ENCODE measurements around the gene GATC. TPM values are rescaled to one million over a fixed set of nuclear protein-coding genes. Genes with fewer than 3 reads are reported as not detected.

GATC gene
- total and polyA plus RNA-seq, 2 experiments from 2014 or later, result 18.5 to 20.1 TPM

GRCh38 chr12:120481022-120481767 is 35.0 kb downstream of the GATC start (continued):
- TF ChIP-seq REST (IDR thresholded peaks at IDR 0.05; ENCODE audit: unreplicated experiment), result no peak
- no peak for TF ChIP-seq ZNF462 (CRISPR knock-in tag; IDR thresholded peaks at IDR 0.05)
- no peak for TF ChIP-seq STAT1 (IDR thresholded peaks at IDR 0.05; ENCODE audit: unreplicated experiment)
- TF ChIP-seq ZNF114 (CRISPR knock-in tag; IDR thresholded peaks at IDR 0.05), result no peak
- no peak for TF ChIP-seq POLR2AphosphoS5 (IDR thresholded peaks at IDR 0.05; ENCODE audit: low read depth)
- no peak for TF ChIP-seq ZNF331 (CRISPR knock-in tag; IDR thresholded peaks at IDR 0.05; ENCODE audit: low read depth)
- TF ChIP-seq NANOG (IDR thresholded peaks at IDR 0.05; ENCODE audit: borderline replicate concordance), result no peak
- no peak for TF ChIP-seq EZH2phosphoT487 (IDR thresholded peaks at IDR 0.05; ENCODE audit: unreplicated experiment)
